Right ventricle myocardium superior (tissue), 1 donor: Measurements from ENCODE around the gene ROCK2. TPM values are rescaled to one million over a fixed set of nuclear protein-coding genes. Genes with fewer than 3 reads are reported as not detected.

Experiments
- ATAC-seq: fragments of 200-7000 bp; cut with Tn5 transposase; one replicate; pipeline ENCODE4 v1.9.1; 2020; ENCODE audit warnings: mild to moderate bottlenecking; ENCODE audit not compliant: poor library complexity
- DNase-seq: peaks from one replicate; pipeline ENCODE4 v3.0.0-alpha.2; 2020
- intact Hi-C: fragments of 100-400 bp; cut with DNase I; formaldehyde crosslinking; loops from one replicate; pipeline ENCODE4 v1.11.2; 2022
- total RNA-seq: library from RNA; stranded (reverse); fragmentation: NEBNext Ultra II Directional; extraction: Animal tissue kit (Norgen Biotek cat#: 25700); gene quantifications from one replicate; pipeline ENCODE4 v1.2.1, GENCODE V29; 2021
- donor health status: DM: no; HTN: yes; CAD: no; lungs with severe emphysema.

Gene ROCK2
- total RNA-seq, 1 donor from 2014 or later, result 31.5 TPM

GRCh38 chr2:11370377-11371091 lies 26.1 kb upstream of the ROCK2 start:
- no peak for ATAC-seq
- intact Hi-C loops, result no loop called here
- no peak for DNase-seq

DNA sequence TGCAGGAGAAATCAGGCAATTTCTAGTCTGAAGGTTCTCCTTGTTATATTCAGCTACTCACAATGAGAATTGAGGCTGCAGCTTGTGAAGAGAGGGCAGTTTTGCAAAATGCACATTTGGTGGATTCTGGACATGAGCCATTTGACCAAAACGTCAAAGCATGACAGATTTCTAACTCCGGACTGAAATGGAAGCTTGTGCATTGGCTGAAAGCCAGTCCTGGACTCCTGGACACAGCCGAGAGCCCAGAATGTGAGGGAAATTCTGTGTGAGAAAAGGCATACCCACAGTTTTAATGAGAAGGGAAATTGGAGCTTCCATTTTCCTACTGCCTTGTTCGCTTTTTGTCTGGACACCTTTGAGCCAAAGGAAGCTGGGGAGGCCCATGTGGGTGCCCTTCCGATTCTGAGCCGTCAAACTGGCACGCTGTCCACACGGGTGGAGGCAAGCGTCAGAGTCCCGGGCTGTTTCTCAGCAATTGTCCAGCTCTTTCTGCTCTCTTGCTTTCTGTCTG lies 23.7 kb upstream of the ROCK2 start:
- DNase-seq (no peak), ATAC-seq (peak; percentile 68)
- intact Hi-C loops, result no loop called here

DNA sequence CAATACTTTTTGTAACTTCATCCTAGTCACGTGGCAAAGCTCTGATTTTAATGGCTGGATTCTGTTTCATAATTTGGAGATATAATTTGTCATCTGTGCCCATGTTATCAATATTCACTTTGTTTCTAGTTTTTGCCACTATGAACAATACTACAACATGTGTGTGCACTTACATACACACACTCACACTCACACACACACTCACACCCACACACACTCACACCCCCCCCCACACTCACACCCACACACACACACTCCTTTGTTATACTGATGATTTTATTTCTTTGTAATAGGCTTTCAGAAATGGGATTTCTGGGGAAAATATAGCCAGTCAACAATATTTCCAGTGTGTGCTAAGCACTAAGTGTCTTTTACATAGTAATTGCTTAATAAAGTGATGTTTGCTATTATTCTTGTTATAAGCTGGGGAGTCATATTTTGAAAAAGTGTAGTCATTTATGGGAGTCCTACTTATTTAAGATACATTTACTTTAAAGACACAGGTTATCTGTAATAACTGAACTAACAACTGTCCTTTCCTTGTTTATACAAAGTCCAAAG lies 22.8 kb upstream of the ROCK2 start:
- intact Hi-C loops, result no loop called here
- ATAC-seq, result no peak
- no peak for DNase-seq

DNA sequence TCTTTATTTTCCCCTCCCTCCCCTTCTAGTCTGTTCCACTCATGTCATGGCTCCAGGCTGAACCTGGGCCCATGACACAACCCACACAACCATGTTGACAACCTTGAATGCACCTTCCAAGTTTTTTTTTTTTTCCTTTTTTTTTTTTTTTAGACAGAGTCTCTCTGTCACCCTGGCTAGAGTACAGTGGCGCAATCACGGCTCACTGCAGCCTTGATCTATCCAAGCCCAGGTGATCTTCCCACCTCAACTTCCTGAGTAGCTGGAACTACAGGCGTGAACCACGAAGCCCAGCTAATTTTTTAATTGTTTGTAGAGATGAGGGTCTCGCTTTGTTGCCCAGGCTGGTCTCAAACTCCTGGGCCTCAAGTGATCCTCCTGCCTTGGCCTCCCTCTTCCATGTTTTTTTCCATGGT lies 21.9 kb upstream of the ROCK2 start:
- intact Hi-C loops, result no loop called here
- ATAC-seq, result no peak
- DNase-seq, result no peak

GRCh38 chr2:11365096-11365879 lies 20.9 kb upstream of the ROCK2 start:
- DNase-seq (no peak), ATAC-seq (no peak)
- intact Hi-C loops, result no loop called here

GRCh38 chr2:11364565-11364887 lies 20.1 kb upstream of the ROCK2 start:
- intact Hi-C loops, result no loop called here

GRCh38 chr2:11363868-11364564 lies 19.6 kb upstream of the ROCK2 start:
- no peak for ATAC-seq
- intact Hi-C loops, result no loop called here
- no peak for DNase-seq

More at GRCh38 chr2:11364565-11364887, 20.1 kb upstream of the ROCK2 start:
- DNase-seq (no peak), ATAC-seq (no peak)

DNA sequence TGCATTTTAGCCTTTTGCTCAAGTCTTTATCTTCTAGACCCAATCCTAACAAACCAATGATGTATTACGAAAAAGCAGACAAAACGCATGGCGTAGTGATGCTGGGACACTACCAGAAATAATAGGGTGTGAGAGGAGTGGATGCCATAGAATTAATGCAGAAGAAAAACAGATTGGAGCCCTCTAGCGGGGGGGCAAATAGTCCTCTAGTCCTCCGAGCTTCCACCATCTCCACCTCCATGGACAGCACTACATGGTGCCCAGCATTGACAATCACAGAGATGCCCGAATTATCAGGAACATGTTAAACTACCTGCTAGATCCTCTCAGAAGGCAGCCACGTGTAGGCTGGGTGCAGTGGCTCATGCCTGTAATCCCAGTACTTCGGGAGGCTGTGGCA lies 15.4 kb upstream of the ROCK2 start:
- intact Hi-C loops, result no loop called here
- DNase-seq (no peak), ATAC-seq (no peak)

GRCh38 chr2:11357428-11357972 lies 13.1 kb upstream of the ROCK2 start:
- peak; percentile 71 for ATAC-seq
- intact Hi-C loops, result no loop called here

GRCh38 chr2:11356764-11357163 lies 12.3 kb upstream of the ROCK2 start:
- no peak for DNase-seq
- intact Hi-C loops, result no loop called here
- ATAC-seq, result no peak

More at GRCh38 chr2:11357428-11357972, 13.1 kb upstream of the ROCK2 start:
- no peak for DNase-seq

DNA sequence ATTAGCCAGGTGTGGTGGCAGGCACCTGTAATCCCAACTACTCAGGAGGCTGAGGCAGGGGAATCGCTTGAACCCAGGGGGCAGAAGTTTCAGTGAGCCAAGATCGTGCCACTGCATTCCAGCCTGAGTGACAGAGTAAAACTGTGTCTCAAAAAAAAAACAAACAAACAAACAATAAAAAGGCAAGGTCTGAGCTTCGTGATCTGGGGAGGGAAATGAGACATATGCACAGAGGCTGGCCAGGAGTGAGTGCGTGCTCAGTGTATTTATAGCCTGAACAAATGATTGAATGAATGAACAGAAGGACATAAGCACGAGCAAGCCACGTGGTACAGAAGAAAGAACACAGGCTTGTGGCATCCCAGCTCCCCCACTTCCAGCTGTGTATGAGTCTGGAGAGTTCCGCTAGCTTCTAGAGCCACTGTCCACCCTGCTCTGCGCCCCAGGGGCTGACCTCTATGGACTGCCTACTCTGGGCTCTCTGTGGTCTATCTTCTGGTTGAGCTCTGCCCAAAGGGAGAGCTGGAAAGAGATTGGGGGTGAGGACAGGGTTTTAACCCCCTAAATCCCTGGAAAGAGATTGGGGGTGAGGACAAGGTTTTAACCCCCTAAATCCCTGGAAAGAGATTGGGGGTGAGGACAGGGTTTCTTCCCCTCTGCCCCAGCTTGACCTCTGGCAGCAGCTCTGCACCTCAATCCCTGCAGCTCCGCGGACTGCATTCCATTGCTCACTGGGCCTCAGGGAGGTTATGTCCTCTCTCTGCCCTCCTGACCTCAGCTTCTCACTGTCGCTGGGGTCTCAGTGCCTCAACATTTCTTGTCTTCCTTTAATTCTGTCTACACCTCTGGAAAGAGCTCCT lies 11.0 kb upstream of the ROCK2 start:
- no peak for DNase-seq
- ATAC-seq, result no peak
- intact Hi-C loops, result no loop called here

DNA sequence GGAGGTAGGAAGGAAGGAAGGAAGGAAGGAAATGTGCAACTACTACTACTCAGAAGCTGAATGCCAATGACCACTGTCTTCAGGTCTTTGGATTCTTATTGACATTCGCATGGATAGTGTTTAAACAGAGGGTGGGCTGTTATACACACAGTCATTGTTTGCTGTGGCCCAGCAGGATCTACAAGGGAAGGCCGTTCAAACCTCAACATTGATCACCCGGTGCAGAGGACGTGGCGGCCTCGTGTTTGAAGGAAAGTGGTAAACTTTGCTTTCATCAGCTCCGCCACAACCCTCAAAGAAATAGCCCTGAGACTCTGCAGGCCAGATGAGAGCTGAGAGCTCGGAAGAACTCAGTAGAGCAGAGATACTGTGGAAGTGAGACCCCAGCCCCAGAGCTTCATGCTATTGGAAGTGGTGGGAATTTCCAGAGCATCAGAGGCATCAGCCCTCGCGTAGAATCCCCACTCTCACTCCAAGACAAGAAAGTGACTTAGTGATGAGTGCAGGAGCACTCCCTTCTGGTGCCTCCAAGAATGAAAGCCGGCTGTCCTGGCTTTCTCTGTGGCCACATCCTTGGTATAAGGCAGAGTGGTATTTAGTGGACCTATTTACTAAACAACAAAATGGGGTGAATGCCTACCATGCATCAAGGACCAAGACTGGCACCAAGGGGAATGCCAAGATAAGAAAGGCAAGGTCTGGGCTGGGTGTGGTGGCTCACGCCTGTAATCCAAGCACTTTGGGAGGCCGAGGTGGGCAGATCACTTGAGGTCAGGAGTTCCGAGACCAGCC lies 10.1 kb upstream of the ROCK2 start:
- intact Hi-C loops, result no loop called here
- no peak for ATAC-seq
- no peak for DNase-seq

- DNase-seq (no peak), ATAC-seq (no peak)
- intact Hi-C loops, result no loop called here
Measured at GRCh38 chr2:11352781-11353537, 8.5 kb upstream of the ROCK2 start.

DNA sequence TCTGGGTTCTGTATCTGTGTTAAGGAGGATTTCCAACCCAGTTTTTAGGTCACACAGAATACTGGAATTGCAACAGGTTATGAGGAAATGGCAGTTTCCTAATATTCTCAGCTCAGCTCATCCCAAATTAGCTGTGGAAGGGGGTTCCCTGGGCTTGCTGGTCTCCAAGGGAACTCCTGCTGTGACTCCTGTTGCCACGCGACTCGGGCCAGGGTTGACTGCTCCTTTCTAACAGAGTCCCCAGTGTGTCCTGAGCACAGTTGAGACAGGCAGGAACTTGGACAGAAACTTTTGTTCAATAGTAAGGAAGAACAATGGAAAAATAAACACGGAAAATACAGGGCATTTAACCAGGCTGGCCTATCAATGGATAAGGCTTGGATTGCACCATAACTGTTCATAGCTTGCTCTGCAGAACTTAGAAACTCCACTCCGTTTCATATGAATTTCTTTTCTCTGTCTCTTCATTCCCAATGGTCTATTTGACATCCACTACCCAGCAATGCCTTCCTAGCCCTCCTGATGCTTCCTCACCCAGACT lies 3.8 kb upstream of the ROCK2 start:
- intact Hi-C loops, result loop anchor here (10.0 kb wide), 1 partner anchor 113 kb away; no protein-coding TSS in a partner anchor
- DNase-seq (no peak), ATAC-seq (no peak)

- ATAC-seq, result no peak
- intact Hi-C loops, result loop anchor here (10.0 kb wide), 1 partner anchor 113 kb away; no protein-coding TSS in a partner anchor
- DNase-seq, result no peak
Measured at GRCh38 chr2:11347403-11347959, 3.0 kb upstream of the ROCK2 start.

DNA sequence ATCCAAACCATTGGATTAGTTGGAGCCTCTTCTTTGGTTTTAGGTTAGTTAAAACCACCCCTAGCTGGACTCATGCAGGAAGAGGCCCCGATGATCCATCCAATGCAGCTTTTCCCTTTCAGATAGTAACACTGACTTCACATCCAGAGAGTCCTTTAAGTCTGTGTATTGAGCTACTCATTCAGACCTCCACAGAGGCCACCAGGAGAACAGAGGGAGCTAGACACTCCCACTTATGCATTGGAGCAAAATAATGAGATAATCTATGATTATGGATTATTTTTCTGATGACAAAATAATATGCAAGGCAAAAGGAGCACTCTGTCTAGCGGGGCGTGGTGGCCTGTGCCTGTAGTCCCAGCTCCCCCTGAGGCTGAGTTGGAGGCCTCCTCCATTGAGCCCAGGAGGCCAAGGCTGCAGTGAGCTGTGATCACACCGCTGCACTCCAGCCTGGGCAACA lies 1.6 kb upstream of the ROCK2 start:
- intact Hi-C loops, result loop anchor here (10.0 kb wide), 1 partner anchor 111 kb away; no protein-coding TSS in a partner anchor
- no peak for ATAC-seq
- DNase-seq, result no peak
